ENCODE data around the gene COQ10A.

The COQ10A gene

GRCh38 chr12:56300644-56301464 lies 34.1 kb downstream of the COQ10A start:
- in situ Hi-C loops (cut with HindIII; ENCODE audit: low pct_ligation_motif_present, low pct_unique_long_range_greater_than_20kb, low sequenced_read_pairs), result no loop called here
- DNase-seq, result no peak

- in situ Hi-C loops (cut with HindIII; ENCODE audit: low pct_ligation_motif_present, low pct_unique_long_range_greater_than_20kb, low sequenced_read_pairs), result no loop called here
- DNase-seq, result no peak
These were observed 37.5 kb downstream of the COQ10A start for GRCh38 chr12:56304276-56304675.

GRCh38 chr12:56304872-56305590 lies 38.3 kb downstream of the COQ10A start:
- in situ Hi-C loops (cut with HindIII; ENCODE audit: low pct_ligation_motif_present, low pct_unique_long_range_greater_than_20kb, low sequenced_read_pairs), result no loop called here
- DNase-seq, result no peak

- DNase-seq, result no peak
- in situ Hi-C loops (cut with HindIII; ENCODE audit: low pct_ligation_motif_present, low pct_unique_long_range_greater_than_20kb, low sequenced_read_pairs), result no loop called here
These were observed 40.7 kb downstream of the COQ10A start for GRCh38 chr12:56307221-56307965.

- DNase-seq, result no peak
- in situ Hi-C loops (cut with HindIII; ENCODE audit: low pct_ligation_motif_present, low pct_unique_long_range_greater_than_20kb, low sequenced_read_pairs), result no loop called here
These were observed 42.0 kb downstream of the COQ10A start for GRCh38 chr12:56308714-56309113.

- DNase-seq, result no peak
- in situ Hi-C loops (cut with HindIII; ENCODE audit: low pct_ligation_motif_present, low pct_unique_long_range_greater_than_20kb, low sequenced_read_pairs), result no loop called here
These were observed 44.3 kb downstream of the COQ10A start for GRCh38 chr12:56311003-56311402.

GRCh38 chr12:56315249-56315621 lies 48.5 kb downstream of the COQ10A start:
- DNase-seq, result peak; percentile 32
- in situ Hi-C loops (cut with HindIII; ENCODE audit: low pct_ligation_motif_present, low pct_unique_long_range_greater_than_20kb, low sequenced_read_pairs), result no loop called here

GRCh38 chr12:56315622-56316473 lies 49.1 kb downstream of the COQ10A start, which contains the start of gene CNPY2:
TSS of gene CNPY2 (minus strand) at chr12:56315988. CDS start at chr12:56315217, 771 bp downstream.
- DNase-seq, result peak; percentile 100
- in situ Hi-C loops (cut with HindIII; ENCODE audit: low pct_ligation_motif_present, low pct_unique_long_range_greater_than_20kb, low sequenced_read_pairs), result no loop called here

- in situ Hi-C loops (cut with HindIII; ENCODE audit: low pct_ligation_motif_present, low pct_unique_long_range_greater_than_20kb, low sequenced_read_pairs), result no loop called here
These were observed 50.9 kb downstream of the COQ10A start for GRCh38 chr12:56317675-56318074.

More at GRCh38 chr12:56317675-56318074, 50.9 kb downstream of the COQ10A start:
- DNase-seq, result no peak
